GM12878 (cell line): ENCODE results near the gene TSSK2. TPM values are rescaled to one million over a fixed set of nuclear protein-coding genes. Genes with fewer than 3 reads are reported as not detected.

Experiments used
- ATAC-seq: fragments of 200-7000 bp; cut with Tn5 transposase; 3 replicates; pipeline ENCODE4 v1.9.1; 2020; ENCODE audit warnings: mild to moderate bottlenecking, moderate library complexity
- BruUV-seq: library from RNA; stranded (reverse); fragments of 400-500 nt; replicated peaks from 2 replicates; lab custom pipeline; 2021; lab: Mats Ljungman, UMichigan
- CTCF ChIA-PET: fragments of 300-600 bp; sonication (Branson Sonifier 250); formaldehyde crosslinking; extraction: SDS; loops from one replicate; lab custom pipeline; 2021; ENCODE audit warnings: inconsistent platforms; lab: Yijun Ruan, JAX
- POLR2A ChIA-PET: fragments of 350-600 bp; formaldehyde crosslinking; extraction: SDS; loops from one replicate; lab custom pipeline; 2021; ENCODE audit warnings: inconsistent platforms; lab: Charles Lee
- RAD21 ChIA-PET: fragments of 300-600 bp; sonication (Branson Sonifier 250); formaldehyde crosslinking; loops from one replicate; lab custom pipeline; 2023; ENCODE audit warnings: antibody characterized with exemption; ENCODE audit not compliant: unreplicated experiment; lab: Charles Lee
- SMC1A ChIA-PET: fragments of 300-600 bp; sonication (Branson Sonifier 250); formaldehyde crosslinking; loops from one replicate; lab custom pipeline; 2023; ENCODE audit not compliant: unreplicated experiment, uncharacterized antibody; lab: Charles Lee
- DNase-seq: peaks from one replicate; pipeline ENCODE4 v3.0.0-alpha.2; 2011; ENCODE audit warnings: low read depth, low spot score
- FAIRE-seq: peaks from 3 replicates; lab custom pipeline; 2011; peaks lifted over from hg19 to GRCh38; lab: Jason Lieb, UNC
- H2AFZ ChIP-seq: 2 replicates; pipeline ENCODE4 v1.6.0; 2011; ENCODE audit warnings: low read depth, low read length, control low read depth; ENCODE audit not compliant: control insufficient read depth
- H3K27ac ChIP-seq: 2 replicates; pipeline ENCODE4 v1.5.1; 2011; ENCODE audit warnings: control low read depth; ENCODE audit not compliant: control insufficient read depth, insufficient read depth
- H3K27me3 ChIP-seq, 2 experiments: replicated peaks in 1 of 2; 2 replicates each; pipeline versions ENCODE4 v1.6.0 to v1.6.1; 2011; ENCODE audit warnings: low read length in 1 of 2; ENCODE audit not compliant: control insufficient read depth in 2 of 2, insufficient read depth in 2 of 2
- H3K36me3 ChIP-seq, 2 experiments: 2 replicates each; pipeline ENCODE4 v1.5.1; 2011; ENCODE audit warnings: low read length in 1 of 2; ENCODE audit not compliant: control insufficient read depth in 2 of 2, insufficient read depth in 2 of 2
- H3K4me1 ChIP-seq: 2 replicates; pipeline ENCODE4 v1.6.1; 2011; ENCODE audit warnings: mild to moderate bottlenecking, low read length, moderate library complexity, mixed read lengths; ENCODE audit not compliant: control insufficient read depth, insufficient read depth
- H3K4me2 ChIP-seq: 2 replicates; pipeline ENCODE4 v1.6.0; 2011; ENCODE audit warnings: control low read depth; ENCODE audit not compliant: control insufficient read depth, insufficient read depth
- H3K4me3 ChIP-seq: fragments of 200-600 bp; sonication (generic); 2 replicates; pipeline ENCODE4 v1.5.1; 2016
- H3K79me2 ChIP-seq: 2 replicates; pipeline ENCODE4 v1.6.0; 2011; ENCODE audit warnings: low read length; ENCODE audit not compliant: control insufficient read depth, insufficient read depth
- H3K9ac ChIP-seq: 2 replicates; pipeline ENCODE4 v1.8.0; 2011; ENCODE audit warnings: low read length, control low read depth, mixed read lengths; ENCODE audit not compliant: control insufficient read depth, insufficient read depth
- H3K9me3 ChIP-seq: replicated peaks from 3 replicates; pipeline ENCODE4 v1.5.1; 2011; ENCODE audit warnings: mild to moderate bottlenecking, low read length; ENCODE audit not compliant: control insufficient read depth, insufficient read depth
- H4K20me1 ChIP-seq: 2 replicates; pipeline ENCODE4 v1.6.0; 2011; ENCODE audit not compliant: control insufficient read depth, insufficient read depth
- CHD4 ChIP-seq: fragments of 200-600 bp; sonication (generic); IDR thresholded peaks from 2 replicates; pipeline ENCODE4 v1.6.1; 2016; ENCODE audit warnings: mild to moderate bottlenecking
- GABPA ChIP-seq: IDR thresholded peaks from 2 replicates; pipeline ENCODE4 v1.6.1; 2014; ENCODE audit warnings: antibody characterized with exemption, low read depth, mild to moderate bottlenecking, inconsistent platforms
- IKZF1 ChIP-seq: fragments of 450-650 bp; conservative IDR thresholded peaks from 2 replicates; pipeline ENCODE4 v1.6.1; 2017; ENCODE audit warnings: antibody characterized with exemption, mild to moderate bottlenecking
- NR2C2 ChIP-seq: IDR thresholded peaks from 2 replicates; pipeline ENCODE4 v1.6.1; 2011; ENCODE audit warnings: borderline replicate concordance, low read depth; ENCODE audit not compliant: control insufficient read depth, insufficient read length
- SIN3A ChIP-seq: IDR thresholded peaks from 2 replicates; pipeline ENCODE4 v1.6.1; 2012; ENCODE audit warnings: low read depth, low read length, improper control_type of control experiment
- SIX5 ChIP-seq: IDR thresholded peaks from 2 replicates; pipeline ENCODE4 v1.6.1; 2011; ENCODE audit warnings: mild to moderate bottlenecking, low read depth, low read length, moderate library complexity; ENCODE audit not compliant: severe bottlenecking
- STAT3 ChIP-seq: IDR thresholded peaks from 2 replicates; pipeline ENCODE4 v1.6.1; 2011; ENCODE audit warnings: low read depth, low read length, improper control_type of control experiment
- SUZ12 ChIP-seq: fragments of 200-600 bp; sonication (generic); IDR thresholded peaks from one replicate; pipeline ENCODE4 v1.6.1; 2018; ENCODE audit warnings: antibody characterized with exemption, mild to moderate bottlenecking; ENCODE audit not compliant: unreplicated experiment
- WGBS: methylation state at CpG from one replicate; pipeline ENCODE4 v1.1.6; 2016; ENCODE audit warnings: low lambda C conversion rate; ENCODE audit not compliant: insufficient replicate concordance, insufficient coverage; ENCODE audit errors: missing lambda C conversion rate; 5-methylcytosine and 5-hydroxymethylcytosine counted together
- in situ Hi-C: fragments of 300-500 bp; cut with MboI; formaldehyde crosslinking; loops from 9 replicates; pipeline ENCODE4 v1.14.3; 2018; ENCODE audit warnings: mixed read lengths
- intact Hi-C: fragments of 100-400 bp; cut with micrococcal nuclease; formaldehyde crosslinking; loops from one replicate; pipeline ENCODE4 v1.14.2; 2022; ENCODE audit not compliant: unreplicated experiment
- polyA plus RNA-seq, 11 experiments: library from polyadenylated mRNA; depleted of rRNA in 4 of 11; unstranded in 6 of 11; stranded (reverse) in 5 of 11; fragments of >200 nt; fragmentation: Nextera tagmentation in 4 of 11; fragmentation: Illumina TruSeq in 1 of 11; extraction: Ambion mirVana in 4 of 11; extraction: Trizol in 1 of 11; gene quantifications; 1 replicate in 1 of 11; 2 replicates in 10 of 11; pipeline versions ENCODE4 v1.2.1 to v1.2.3, GENCODE V29; 2011 to 2016; ENCODE audit warnings: inconsistent platforms in 2 of 11, missing spikeins in 2 of 11, low read depth in 1 of 11
- total RNA-seq, 4 experiments: library from RNA; depleted of rRNA in 3 of 4; stranded (reverse); fragments of >200 nt in 3 of 4; fragmentation: Illumina TruSeq in 1 of 4; extraction: Trizol in 1 of 4; gene quantifications; 2 replicates each; pipeline versions ENCODE4 v1.2.1 to v1.2.3, GENCODE V29; 2013 to 2021
- TF ChIP-seq, protein P1 (sequence below): IDR thresholded peaks from 2 replicates; pipeline ENCODE4 v1.6.1; 2012; ENCODE audit warnings: low read length, inconsistent platforms
- TF ChIP-seq, protein P2 (sequence below): fragments of 450-650 bp; IDR thresholded peaks from 2 replicates; pipeline ENCODE4 v1.6.1; 2017; ENCODE audit warnings: mild to moderate bottlenecking
- TF ChIP-seq, protein P3 (sequence below): fragments of 450-650 bp; formaldehyde crosslinking; IDR thresholded peaks from 2 replicates; pipeline ENCODE4 v1.5.0; 2022; ENCODE audit warnings: mild to moderate bottlenecking, missing genetic modification characterization

TSSK2 gene
- total and polyA plus RNA-seq, 10 of the 15 experiments (the other 5 are each of a cell fraction or from before 2014, with no cell fraction given), result 0.03 to 0.17 TPM; not detected in 8

DNA sequence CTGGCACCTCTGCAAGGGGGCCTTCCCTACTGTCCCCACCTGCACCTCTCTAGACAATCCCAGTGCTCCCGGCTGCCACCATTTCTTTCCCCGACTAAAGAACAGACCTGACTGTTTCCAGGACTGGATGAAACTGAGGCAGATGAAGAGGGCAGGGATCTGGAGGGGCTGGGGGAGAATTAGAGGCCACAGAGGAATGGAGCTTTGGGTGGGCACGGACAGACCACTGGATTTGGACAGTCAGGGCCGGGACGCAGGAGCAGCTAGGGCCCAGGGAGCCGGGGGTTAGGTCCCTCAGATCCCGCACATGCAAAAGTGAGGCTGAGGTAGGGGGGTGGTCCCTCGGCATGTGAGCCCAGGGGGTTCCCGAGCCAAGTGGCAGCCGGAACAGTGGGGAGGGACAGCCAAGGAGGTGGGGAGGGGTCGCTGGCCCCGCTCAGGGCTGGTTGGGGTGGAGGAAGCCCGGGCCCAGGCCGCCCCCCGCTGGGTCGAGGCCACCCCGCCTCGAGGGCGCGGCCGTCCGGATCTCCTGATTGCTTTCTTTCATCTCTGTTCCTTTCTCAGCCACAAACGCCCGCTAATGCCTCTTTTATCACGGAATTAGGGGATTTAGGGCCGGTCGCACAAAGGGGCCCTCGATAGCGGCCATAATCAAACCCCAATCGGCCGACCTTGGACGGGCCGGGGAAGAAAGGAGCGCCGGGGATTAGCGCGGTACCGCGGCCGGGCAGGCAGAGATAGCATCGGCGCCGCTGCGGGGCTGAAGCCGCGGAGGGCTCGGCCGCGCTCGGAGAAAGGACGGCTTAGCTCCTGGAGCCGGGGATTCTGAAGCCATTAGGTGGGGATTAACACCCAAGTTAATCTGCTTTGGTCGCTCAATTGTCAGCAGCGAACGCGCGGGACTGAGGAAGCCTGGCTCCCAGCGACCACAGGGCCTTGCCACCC lies 38.2 kb downstream of the TSSK2 start:
- 21% methylated on average over 58 of the region's 58 CpGs for WGBS
- BruUV-seq, result no TSS peak
- H3K36me3 ChIP-seq, result peaks cover 0 to 1% of the 10 kb centered on the region in 2 experiments; a peak in 2 of 4 replicates
- no peak for DNase-seq
- ChIA-PET RAD21 (no interaction called here), SMC1A (no interaction called here), CTCF (interaction anchor here (1.8 kb wide), 1 partner anchor 10 kb away, joined by 4 read pairs; no protein-coding TSS in a partner anchor), POLR2A (interaction anchor here (0.5 kb wide), 1 partner anchor 10 kb away, joined by 3 read pairs; no protein-coding TSS in a partner anchor)
- H3K9ac ChIP-seq, result no peak overlapping the region
- H2AFZ ChIP-seq, result no peak overlapping the region
- no peak for ATAC-seq
- in situ Hi-C loops (no loop called here), intact Hi-C loops (no loop called here)
- H4K20me1 ChIP-seq, result no peaks in the 10 kb centered on the region
- no peak overlapping the region for H3K4me3 ChIP-seq
- no peaks in the 10 kb centered on the region for H3K9me3 ChIP-seq
- FAIRE-seq, result no peak
- H3K4me1 ChIP-seq, result peaks cover 22% of the 10 kb centered on the region
- no peak overlapping the region for H3K27ac ChIP-seq
- peaks cover 30% of the 10 kb centered on the region for H3K79me2 ChIP-seq
- peaks cover 5 to 11% of the 10 kb centered on the region in 2 experiments; a peak in 3 of 4 replicates for H3K27me3 ChIP-seq
- H3K4me2 ChIP-seq, result no peak overlapping the region
- no peak for TF ChIP-seq NR2C2
- no peak for TF ChIP-seq SIX5
- TF ChIP-seq STAT3, result no peak
- no peak for TF ChIP-seq CHD4
- TF ChIP-seq, protein P1, sequence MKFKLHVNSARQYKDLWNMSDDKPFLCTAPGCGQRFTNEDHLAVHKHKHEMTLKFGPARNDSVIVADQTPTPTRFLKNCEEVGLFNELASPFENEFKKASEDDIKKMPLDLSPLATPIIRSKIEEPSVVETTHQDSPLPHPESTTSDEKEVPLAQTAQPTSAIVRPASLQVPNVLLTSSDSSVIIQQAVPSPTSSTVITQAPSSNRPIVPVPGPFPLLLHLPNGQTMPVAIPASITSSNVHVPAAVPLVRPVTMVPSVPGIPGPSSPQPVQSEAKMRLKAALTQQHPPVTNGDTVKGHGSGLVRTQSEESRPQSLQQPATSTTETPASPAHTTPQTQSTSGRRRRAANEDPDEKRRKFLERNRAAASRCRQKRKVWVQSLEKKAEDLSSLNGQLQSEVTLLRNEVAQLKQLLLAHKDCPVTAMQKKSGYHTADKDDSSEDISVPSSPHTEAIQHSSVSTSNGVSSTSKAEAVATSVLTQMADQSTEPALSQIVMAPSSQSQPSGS, result no peak
- TF ChIP-seq SIN3A, result no peak
- TF ChIP-seq, protein P2, sequence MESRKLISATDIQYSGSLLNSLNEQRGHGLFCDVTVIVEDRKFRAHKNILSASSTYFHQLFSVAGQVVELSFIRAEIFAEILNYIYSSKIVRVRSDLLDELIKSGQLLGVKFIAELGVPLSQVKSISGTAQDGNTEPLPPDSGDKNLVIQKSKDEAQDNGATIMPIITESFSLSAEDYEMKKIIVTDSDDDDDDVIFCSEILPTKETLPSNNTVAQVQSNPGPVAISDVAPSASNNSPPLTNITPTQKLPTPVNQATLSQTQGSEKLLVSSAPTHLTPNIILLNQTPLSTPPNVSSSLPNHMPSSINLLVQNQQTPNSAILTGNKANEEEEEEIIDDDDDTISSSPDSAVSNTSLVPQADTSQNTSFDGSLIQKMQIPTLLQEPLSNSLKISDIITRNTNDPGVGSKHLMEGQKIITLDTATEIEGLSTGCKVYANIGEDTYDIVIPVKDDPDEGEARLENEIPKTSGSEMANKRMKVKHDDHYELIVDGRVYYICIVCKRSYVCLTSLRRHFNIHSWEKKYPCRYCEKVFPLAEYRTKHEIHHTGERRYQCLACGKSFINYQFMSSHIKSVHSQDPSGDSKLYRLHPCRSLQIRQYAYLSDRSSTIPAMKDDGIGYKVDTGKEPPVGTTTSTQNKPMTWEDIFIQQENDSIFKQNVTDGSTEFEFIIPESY, result no peak
- TF ChIP-seq, protein P3, sequence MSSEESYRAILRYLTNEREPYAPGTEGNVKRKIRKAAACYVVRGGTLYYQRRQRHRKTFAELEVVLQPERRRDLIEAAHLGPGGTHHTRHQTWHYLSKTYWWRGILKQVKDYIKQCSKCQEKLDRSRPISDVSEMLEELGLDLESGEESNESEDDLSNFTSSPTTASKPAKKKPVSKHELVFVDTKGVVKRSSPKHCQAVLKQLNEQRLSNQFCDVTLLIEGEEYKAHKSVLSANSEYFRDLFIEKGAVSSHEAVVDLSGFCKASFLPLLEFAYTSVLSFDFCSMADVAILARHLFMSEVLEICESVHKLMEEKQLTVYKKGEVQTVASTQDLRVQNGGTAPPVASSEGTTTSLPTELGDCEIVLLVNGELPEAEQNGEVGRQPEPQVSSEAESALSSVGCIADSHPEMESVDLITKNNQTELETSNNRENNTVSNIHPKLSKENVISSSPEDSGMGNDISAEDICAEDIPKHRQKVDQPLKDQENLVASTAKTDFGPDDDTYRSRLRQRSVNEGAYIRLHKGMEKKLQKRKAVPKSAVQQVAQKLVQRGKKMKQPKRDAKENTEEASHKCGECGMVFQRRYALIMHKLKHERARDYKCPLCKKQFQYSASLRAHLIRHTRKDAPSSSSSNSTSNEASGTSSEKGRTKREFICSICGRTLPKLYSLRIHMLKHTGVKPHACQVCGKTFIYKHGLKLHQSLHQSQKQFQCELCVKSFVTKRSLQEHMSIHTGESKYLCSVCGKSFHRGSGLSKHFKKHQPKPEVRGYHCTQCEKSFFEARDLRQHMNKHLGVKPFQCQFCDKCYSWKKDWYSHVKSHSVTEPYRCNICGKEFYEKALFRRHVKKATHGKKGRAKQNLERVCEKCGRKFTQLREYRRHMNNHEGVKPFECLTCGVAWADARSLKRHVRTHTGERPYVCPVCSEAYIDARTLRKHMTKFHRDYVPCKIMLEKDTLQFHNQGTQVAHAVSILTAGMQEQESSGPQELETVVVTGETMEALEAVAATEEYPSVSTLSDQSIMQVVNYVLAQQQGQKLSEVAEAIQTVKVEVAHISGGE, result no peak
- no peak for TF ChIP-seq IKZF1
- TF ChIP-seq SUZ12, result no peak
- no peak for TF ChIP-seq GABPA
